Right renal cortex interstitium (tissue), 3 donors: ENCODE measurements around the gene ANKRD28. TPM values are rescaled to one million over a fixed set of nuclear protein-coding genes. Genes with fewer than 3 reads are reported as not detected.
"Not testable (repeated sequence)": the region's sequence is repeated elsewhere in the genome, so short reads cannot be mapped to it uniquely, and the experiment has no call there.

Source experiments
- DNase-seq, 3 donors: peaks; one replicate each; pipeline ENCODE4 v3.0.0-alpha.2; 2013; ENCODE audit warnings: low read depth in 3 of 3, low spot score in 2 of 3
- polyA plus RNA-seq, 3 donors: library from polyadenylated mRNA; unstranded; fragments of 120-200 nt; gene quantifications; one replicate each; pipeline ENCODE4 v1.2.1, GENCODE V29; 2013; ENCODE audit not compliant: insufficient read length in 3 of 3

ANKRD28 gene
- 10 to 100 TPM; 42.7 to 48.5 (median 45.2) TPM for polyA plus RNA-seq

- DNase-seq = peak in 2 of 3 donors; percentile 37 to 39
These were observed at the start of gene ANKRD28 for GRCh38 chr3:15797642-15798303. Gene ANKRD28, minus strand, starts transcription at chr3:15797979. Its CDS starts 1,458 bp downstream, at chr3:15796521.

GRCh38 chr3:15847239-15847638 lies 49.5 kb upstream of the ANKRD28 start:
- DNase-seq = no peak

DNA sequence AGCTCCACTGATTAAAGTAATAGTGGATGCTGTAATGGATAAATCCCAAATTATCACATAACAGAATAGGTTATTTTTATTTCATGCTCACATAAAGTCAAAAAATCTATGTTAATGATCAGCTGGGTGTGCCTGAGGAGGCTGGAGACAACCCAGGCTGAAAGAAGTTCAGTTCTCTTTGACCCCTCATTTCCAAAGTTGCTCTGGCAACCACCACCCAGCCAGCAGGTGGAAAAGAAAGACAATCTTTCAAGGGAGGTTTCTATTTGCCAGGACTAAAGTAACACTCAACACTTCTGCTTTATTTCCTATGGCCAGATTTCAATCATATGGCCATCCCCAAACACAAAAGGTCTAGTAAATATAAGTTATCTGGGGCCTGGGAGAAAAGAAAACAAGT lies 48.8 kb upstream of the ANKRD28 start:
- no peak for DNase-seq

DNA sequence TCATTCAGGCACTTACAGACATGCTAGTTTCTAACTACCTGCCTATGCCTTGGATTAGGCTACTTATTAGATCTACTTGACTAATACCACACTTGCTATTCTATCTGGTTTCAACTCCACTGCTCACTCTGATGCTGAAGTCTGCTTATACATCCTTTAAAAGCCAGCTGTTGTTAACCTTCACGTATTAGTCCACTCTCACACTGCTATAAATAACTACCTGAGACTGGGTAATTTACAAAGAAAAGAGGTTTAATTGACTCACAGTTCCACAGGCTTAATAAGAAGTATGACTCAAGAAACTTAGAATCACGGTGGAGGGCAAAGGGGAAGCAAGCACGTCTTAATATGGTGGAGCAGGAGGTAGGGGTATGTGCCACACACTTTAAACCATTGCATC lies 47.7 kb upstream of the ANKRD28 start:
- no peak for DNase-seq

DNA sequence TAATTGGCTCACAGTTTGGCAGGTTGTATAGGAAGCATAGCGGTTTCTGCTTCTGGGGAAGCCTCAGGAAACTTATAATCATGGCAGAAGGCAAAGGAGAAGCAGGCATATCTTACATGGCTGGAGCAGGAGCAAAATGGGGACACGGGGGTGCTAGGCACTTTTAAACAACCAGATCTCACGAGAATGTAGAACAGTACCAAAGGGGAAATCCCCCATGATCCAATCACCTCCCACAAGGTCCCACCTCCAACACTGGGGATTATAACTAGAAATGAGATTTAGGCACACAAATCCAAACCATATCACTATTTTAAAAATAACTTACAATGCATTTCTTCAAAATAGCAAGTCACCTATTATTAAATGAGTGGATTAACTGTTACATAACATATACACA lies 47.1 kb upstream of the ANKRD28 start:
- no peak for DNase-seq

DNA sequence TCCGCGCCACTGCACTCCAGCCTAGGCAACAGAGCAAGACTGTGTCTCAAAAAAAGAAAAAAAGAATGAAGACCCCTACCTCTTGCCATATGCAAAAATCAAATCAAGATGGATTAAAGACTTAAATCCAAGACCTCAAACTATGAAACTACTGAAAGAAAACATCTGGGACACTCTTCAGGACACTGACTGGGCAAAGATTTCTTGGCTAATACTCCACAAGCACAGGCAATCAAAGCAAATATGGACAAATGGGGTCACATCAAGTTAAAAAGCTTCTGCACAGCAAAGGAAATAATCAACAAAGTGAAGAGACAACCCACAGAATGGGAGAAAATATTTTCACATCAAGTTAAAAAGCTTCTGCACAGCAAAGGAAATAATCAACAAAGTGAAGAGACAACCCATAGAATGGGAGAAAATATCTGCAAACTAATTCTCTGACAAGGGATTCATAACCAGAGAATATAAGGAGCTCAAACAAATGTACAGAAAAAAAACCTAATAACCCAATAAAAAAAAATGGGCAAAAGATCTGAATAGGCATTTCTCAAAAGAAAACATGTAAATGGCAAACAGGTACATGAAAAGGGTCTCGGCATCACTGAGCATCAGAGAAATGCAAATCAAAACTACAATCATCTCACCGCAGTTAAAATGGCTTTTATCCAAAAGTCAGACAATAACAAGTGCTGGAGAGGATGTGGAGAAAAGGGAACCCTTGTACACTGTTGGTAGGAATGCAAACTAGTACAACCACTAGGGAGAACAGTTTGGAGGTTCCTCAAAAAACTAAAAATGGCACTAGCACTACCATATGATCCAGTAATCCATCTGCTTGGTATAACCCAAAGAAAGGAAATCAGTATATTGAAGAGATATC lies 43.6 kb upstream of the ANKRD28 start:
- DNase-seq = not testable (repeated sequence)

GRCh38 chr3:15839568-15839967 lies 41.8 kb upstream of the ANKRD28 start:
- DNase-seq = no peak

- DNase-seq = no peak
These were observed 34.1 kb upstream of the ANKRD28 start for GRCh38 chr3:15831927-15832326.

DNA sequence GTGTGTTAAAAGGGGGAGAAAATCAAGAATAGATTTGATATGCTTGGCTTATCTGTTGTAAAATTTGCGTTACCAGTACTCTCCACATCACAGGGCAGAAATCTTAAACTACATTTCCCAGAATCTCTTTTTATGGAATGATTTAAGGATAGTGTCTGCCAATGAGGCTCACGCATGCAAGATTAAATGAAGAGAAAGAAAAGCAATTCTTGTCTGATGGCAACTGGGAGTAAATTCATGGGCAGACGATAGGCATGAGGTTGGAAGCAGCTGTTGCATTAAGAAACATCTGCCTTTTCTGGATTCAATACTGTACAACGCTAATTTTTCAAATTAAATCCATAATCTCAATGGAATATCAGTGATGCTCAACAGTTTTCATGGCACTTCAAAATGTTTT lies 27.2 kb upstream of the ANKRD28 start:
- DNase-seq = no peak

GRCh38 chr3:15823092-15823491 lies 25.3 kb upstream of the ANKRD28 start:
- DNase-seq = no peak

DNA sequence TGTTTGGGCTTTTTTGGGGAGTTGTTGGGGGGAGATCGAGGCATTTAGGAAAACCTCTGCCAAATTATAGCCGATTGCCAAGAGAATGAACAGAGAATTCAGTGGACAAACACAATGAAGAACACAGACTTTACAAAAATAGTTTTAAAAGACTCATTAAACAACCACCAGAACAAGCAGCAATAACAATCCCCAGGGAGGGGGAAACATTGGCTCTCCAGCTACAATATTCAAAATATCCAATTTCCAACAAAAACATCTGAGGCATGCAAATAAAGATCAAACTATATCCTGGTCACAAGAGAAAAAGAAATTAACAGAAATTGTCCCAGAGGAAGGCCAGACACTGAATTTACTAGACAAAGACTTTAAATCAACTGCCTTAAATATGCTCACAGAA lies 24.5 kb upstream of the ANKRD28 start:
- DNase-seq = no peak

- DNase-seq = no peak
These were observed 23.1 kb upstream of the ANKRD28 start for GRCh38 chr3:15820911-15821310.

GRCh38 chr3:15819576-15819975 lies 21.8 kb upstream of the ANKRD28 start:
- no peak for DNase-seq

DNA sequence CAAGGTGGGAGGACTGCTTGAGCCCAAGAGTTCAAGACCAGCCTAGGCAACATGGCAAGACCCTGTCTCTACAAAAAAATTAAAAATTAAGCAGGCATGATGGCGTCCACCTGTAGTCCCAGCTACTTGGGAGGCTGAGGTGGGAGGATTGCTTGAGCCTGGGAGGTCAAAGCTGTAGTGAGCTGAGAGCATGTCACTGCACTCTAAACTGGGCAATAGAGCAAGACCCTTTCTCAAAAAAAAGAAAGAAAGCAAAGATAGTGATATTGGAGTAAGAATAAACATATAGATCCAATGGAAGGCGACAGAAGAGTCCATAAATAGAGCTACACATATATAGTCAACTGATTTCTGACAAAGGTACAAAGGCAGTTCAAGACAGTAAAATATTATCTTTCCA lies 21.3 kb upstream of the ANKRD28 start:
- no peak for DNase-seq

GRCh38 chr3:15815696-15816095 lies 17.9 kb upstream of the ANKRD28 start:
- peak in 1 of 3 donors; percentile 26 for DNase-seq

DNA sequence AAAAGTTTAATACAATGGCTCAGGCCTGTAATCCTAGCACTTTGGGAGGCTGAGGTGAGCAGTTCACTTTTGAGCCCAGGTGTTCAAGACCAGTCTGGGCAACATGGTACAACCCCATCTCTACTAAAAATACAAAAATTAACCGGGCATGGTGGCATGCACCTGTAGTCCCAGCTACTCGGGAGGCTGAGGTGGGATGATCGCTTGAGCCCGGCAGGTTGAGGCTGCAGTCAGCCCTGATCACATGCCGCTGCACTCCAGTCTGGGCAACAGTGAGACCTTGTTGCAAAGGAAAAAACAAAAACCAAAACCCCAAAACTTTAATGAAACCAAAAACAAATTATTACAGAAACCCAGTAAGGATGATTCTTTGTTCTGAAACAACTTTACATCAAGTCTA lies 15.3 kb upstream of the ANKRD28 start:
- DNase-seq = not testable (repeated sequence)

GRCh38 chr3:15812183-15812582 lies 14.4 kb upstream of the ANKRD28 start:
- no peak for DNase-seq

- no peak for DNase-seq
These were observed 12.9 kb upstream of the ANKRD28 start for GRCh38 chr3:15810702-15811101.

GRCh38 chr3:15809313-15809712 lies 11.5 kb upstream of the ANKRD28 start:
- no peak for DNase-seq

DNA sequence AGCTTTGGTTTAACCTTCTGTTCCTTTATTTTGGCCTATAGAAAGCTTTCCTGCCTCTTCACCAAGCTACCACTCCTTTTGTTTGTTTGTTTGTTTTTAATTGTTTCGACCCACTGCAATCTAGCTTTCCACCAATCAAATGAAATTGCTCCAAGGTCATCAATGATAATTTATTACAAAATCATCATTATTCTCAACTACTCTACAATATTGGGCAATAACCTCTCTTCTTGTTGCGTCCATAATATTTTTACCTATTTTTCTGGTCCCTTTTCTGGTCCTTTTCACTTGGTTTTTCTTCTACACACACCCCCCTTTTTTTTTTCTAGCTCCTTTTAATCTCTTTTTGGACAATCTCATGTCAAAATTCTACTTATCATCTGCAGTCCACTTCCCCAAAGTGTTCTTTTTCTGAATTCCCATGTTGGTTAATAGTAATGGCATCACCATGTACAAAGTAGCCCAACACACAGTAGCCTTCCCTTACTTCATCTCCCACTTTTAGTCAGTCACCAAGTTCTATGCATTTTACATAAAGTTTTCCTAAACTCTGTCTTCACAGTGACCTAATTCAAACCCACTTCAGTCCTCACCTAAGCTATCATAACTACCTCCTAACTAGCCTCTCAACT lies 11.0 kb upstream of the ANKRD28 start:
- no peak for DNase-seq

DNA sequence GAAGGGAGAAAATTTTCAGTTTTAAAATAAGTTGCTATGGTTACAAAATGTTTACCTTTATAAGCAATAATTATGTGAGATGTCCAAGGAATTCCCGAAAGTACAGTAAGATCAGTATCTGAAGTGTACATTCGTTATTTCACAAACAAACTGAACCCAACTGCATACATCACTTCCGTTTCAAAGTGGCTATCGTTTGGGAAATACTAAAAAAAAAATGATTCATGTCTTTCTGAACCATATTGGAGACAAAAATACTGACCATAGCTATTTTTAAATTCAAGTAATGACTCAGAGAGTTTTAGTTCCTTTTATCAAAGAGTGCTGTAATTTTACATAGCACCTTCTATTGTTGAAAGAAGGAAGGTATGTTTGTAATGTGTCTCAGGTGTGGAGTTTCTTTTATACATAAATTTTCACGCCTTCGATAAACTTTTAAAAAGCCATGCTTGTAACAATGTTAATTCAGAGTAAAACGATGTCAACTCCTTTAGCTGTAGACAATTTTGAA lies 8.0 kb upstream of the ANKRD28 start:
- DNase-seq = no peak
